Mucosa of gallbladder (tissue), 1 donor: Measurements from ENCODE around the gene CALB2. TPM values are rescaled to one million over a fixed set of nuclear protein-coding genes. Genes with fewer than 3 reads are reported as not detected.

ENCODE experiments used
- DNase-seq: peaks from one replicate; pipeline ENCODE4 v3.0.0-alpha.2; 2020; ENCODE audit warnings: low spot score
- total RNA-seq: library from RNA; stranded (reverse); gene quantifications from one replicate; pipeline ENCODE4 v1.2.1, GENCODE V29; 2021
- donor health status: DM: no; HTN: no; CAD: no.

CALB2 gene
- total RNA-seq, 1 donor from 2014 or later, result 0.81 TPM

DNA sequence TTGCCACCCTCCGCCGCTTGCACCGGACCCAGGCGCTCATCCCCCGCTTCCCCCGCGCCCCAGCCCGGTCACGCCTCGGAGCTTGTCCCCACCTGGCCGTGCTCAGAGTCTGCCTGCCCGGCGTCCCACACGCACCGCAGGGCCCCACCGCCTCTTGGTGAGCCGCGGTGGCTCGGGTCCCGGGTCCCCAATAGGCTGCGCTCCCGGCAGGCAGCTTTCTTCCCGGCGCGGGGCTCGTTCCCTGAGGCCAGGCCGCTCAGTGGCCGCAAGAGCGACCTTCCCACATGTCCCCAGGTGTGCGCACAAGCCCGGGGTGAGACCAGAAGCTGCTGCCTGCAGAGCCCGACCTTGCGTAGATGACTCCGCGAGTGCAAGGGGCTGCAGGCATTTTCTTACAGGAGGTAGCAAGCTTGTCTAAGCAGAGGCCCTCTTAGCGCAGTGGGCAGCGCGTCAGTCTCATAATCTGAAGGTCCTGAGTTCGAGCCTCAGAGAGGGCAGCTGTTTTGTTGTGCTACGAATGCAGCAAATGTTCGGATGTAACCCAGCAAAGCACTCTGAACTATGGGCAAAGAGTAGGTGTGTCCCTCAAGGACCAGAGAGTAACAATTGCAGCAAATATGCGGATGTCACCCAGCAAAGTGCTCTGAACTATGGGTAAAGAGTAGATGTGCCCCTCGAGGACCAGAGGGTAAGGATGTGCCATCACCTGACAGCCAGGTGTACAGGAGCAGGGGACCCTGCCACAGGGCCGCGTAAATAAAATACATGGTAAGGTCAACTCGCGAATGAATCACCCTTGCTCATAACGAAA lies 67.8 kb downstream of the CALB2 start:
- DNase-seq, result no peak

DNA sequence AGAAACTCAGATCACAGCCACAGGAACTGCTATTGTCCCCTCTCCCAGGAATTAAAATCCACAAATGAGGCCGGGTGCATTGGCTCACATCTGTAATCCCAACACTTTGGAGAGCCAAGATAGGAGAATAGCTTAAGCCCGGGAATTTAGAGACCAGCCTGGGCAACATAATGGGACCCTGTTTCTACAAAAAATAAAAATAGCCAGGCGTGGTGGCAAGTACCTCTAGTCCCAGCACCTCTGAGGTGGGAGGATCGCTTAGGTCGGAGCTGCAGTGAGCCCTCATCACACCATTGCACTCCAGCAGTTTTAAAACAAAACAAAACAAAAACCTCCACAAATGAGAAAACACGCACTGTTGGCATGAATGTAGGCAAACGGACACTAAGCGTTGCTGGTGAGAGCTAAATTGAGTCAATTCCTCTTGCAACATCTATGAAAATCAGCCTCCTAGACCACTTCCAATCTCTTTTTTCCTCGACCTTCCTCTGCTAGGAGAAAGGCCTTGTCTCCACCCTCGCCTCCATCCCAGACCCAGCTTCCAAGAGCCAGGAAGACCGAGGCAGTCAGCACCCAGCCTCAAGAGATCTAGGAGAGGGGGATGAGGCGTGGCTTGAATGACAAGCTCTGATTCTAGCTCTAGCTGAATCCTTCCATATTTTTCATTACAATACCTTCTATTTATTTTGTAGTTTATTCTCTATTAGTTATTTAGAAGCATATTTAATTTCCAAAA lies 68.5 kb downstream of the CALB2 start:
- no peak for DNase-seq

DNA sequence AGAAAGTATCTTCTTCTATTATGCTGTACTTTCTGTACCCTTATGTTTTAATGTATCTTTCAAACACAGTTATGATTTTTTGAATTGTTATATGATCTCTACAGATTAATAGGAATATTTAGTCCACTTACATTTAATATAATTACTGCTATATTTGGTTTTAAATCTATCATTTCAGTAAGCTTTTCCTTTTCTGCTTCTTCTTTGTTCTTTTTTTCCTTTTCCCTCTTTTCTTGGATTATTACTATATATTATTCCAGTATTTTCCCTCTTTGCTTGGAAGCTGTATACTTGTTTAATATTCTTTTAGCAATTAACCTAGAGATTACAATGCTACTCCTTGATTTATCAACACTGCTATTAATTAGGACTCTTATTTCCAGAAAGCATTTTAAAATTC lies 69.9 kb downstream of the CALB2 start:
- DNase-seq, result no peak

DNA sequence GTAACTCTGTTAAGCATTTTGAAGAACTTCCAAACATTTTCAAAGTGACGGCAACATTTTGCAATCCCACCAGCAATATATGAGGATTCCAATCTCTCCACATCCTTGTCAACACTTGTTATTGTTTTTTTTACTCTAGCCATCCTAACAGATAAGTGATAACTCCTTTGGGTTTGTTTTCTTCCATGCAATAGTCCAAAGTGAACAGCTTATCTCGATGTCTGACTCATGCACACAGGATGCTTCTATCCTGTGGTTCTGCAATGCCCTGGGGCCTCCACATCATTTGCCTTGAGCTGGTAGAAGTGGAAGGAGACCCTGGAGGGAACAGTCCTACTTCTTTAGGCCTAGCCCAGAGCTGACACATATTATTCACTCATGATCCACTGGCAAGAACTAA lies 70.4 kb downstream of the CALB2 start:
- DNase-seq, result no peak

DNA sequence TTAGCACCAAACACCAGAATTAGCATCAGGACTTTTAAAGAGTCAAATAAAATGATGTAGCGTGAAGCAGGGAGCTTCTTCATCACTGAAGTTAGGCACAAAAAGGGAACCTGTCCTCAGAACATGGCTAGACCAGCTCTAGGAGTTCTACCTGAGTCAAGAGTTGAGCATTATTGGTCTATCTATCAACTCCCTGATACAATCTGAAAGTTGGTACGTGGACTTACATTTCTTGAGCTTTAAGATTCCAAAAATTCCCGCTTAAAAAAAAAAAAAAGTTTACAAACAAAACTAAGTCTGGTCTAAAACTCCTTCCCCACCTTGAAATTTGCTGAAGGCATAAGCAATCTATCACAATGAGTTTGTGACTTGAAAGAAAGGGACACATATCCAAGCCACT lies 71.1 kb downstream of the CALB2 start:
- no peak for DNase-seq

DNA sequence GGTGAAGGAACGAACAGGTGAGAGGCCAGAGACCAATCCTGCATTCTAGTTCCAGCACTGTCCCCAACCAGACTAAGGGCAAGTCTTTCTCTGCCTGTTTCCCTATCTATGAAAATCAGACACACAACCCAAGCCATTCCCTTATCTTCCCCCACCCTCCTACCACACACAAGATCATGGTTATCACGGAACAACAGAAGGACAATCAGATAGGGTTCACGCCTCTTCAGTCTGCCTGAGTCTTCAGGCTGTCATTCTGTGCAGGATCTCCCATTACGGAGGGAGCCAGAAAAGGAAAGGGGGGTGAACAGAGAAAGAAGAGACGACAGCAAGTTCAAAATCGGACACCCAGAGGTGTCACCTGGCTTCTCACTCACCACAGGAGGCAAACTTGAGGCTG lies 72.2 kb downstream of the CALB2 start:
- no peak for DNase-seq

DNA sequence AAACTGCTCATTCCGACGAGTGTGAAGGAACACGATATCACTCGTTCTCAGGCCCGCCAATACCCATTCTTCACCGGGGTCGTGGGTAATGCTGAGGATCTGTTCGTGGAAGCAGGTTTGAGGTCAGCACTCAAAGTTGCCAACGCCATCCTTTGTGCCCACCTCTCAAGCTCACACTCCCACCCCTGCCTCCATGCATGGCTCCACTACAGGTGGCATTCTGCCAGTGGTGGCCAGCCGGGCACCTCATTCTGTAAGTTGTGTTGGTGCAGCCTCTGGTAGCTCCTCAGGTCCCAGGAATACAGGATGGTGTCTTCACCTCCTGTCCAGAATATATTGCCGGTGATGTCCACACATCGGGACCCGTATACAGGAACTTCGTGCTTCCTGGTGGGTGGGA lies 72.7 kb downstream of the CALB2 start:
- DNase-seq, result no peak

DNA sequence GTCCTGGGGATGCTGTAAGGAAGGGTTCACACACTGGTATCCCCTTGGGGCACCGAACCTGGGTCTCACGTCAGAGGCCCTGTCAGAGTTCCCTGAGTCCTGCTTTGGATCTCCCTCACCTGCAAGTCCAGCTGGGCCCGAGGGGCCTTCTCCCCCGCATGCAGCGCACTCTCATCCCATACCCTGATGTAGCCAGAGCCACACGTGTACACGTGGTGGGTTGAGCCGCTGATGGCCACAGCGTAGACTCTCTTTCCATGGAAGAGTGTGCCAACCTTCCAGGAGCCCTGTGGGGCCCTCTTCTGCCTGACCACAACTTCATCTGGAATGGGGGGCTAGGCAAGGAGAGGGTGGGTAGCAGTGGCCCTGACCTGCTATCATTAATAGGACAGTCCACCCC lies 73.5 kb downstream of the CALB2 start:
- DNase-seq, result no peak

DNA sequence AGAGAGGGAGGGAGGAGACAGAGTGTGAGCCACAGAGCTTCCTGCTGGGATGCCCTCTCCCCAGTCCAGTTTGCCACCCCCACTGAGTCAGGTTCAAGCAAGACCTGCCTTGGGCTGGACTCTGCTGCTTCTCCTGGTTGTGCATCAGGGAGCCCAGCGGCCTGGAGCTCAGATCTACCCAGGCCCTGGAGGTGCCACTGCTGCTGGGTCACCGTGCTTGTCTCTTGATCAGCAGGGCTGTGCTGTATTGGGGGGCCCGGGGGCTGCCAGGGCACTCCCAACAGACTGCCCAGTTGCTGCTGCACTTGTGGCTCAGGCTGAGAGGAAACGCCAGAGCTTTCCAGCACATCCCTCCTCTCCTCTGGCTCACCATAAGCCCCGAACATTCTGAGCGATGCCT lies 74.4 kb downstream of the CALB2 start:
- no peak for DNase-seq

DNA sequence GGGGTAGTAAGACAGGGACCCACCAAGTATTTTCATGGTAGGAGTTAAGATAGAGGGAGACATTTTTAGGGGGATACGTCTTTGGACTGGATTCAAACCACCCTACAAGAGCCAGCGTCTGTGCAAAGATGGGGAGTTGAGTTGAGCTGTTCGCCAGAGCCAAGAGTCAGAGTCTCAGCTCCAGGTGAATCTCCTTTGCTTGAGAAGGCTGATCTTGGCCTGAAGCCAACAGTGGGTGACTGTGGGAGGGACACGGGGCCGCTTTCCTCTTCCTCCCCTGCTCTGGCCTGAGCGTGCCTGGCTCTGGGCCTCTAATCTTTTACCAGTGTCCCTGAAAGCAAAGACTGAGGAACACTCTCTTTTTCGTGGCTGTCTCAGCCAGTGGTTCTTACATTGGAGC lies 78.0 kb downstream of the CALB2 start:
- DNase-seq, result no peak

DNA sequence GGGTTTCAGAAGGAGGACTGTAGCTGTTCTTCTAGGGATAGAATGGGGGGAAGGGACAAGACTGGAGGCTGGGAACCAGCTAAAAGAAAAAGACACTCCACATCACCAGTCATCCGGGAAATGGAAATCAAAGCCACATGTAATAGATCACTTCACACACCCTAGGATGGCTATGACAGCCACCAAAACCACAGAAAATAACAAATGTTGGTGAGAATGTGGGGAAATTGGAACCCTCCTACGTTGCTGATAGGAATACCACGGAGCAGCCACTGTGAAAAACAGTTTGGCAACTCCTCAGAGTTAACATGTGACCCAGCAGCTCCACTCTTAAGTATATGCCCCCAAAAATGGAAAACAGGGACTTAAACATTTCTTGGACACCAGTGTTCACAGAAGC lies 81.0 kb downstream of the CALB2 start:
- no peak for DNase-seq

Other genes starting within 250 kb of the CALB2 start
- gene HYDIN, start 128.0 kb upstream of the CALB2 start, total RNA-seq, result 6.2 TPM
- gene CMTR2, start 69.3 kb upstream of the CALB2 start, total RNA-seq, result 26.0 TPM
- 0.14 TPM for gene TLE7, start 83.3 kb downstream of the CALB2 start, total RNA-seq
- gene ZNF23, start 103.5 kb downstream of the CALB2 start, total RNA-seq, result 6.3 TPM
- 5.6 TPM for gene ZNF19, start 130.6 kb downstream of the CALB2 start, total RNA-seq
- gene CHST4, start 167.7 kb downstream of the CALB2 start, total RNA-seq, result 586 TPM
- 2.5 TPM for gene TAT, start 218.4 kb downstream of the CALB2 start, total RNA-seq